NCI-H1105 (cell line): ENCODE data around the gene FNTB.
"Not testable (repeated sequence)": the region's sequence is repeated elsewhere in the genome, so short reads cannot be mapped to it uniquely, and the experiment has no call there.

ENCODE experiments used
- DNase-seq: peaks from one replicate; lab custom pipeline; 2025; lab: John Stamatoyannopoulos, UW

FNTB gene

DNA sequence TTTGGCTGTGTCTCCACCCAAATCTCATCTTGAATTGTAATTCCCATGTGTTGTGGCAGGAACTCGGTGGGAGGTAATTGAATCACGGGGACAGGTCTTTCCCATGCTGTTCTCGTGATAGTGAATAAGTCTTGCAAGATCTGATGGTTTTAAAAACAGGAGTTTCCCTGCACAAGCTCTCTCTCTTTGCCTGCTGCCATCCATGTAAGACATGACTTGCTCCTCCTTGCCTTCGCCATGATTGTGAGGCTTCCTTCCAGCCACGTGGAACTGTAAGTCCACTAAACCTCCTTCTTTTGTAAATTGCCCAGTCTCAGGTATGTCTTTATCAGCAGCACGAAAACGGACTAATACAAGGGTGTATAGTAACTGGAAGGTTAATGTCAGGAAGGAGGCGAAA, 101.1 kb downstream of the FNTB start:
- not testable (repeated sequence) for DNase-seq

GRCh38 chr14:65092349-65092748, 105.7 kb downstream of the FNTB start:
- DNase-seq = no peak

- DNase-seq = peak; percentile 48
Measured at GRCh38 chr14:65095633-65096205, 109.0 kb downstream of the FNTB start.

DNA sequence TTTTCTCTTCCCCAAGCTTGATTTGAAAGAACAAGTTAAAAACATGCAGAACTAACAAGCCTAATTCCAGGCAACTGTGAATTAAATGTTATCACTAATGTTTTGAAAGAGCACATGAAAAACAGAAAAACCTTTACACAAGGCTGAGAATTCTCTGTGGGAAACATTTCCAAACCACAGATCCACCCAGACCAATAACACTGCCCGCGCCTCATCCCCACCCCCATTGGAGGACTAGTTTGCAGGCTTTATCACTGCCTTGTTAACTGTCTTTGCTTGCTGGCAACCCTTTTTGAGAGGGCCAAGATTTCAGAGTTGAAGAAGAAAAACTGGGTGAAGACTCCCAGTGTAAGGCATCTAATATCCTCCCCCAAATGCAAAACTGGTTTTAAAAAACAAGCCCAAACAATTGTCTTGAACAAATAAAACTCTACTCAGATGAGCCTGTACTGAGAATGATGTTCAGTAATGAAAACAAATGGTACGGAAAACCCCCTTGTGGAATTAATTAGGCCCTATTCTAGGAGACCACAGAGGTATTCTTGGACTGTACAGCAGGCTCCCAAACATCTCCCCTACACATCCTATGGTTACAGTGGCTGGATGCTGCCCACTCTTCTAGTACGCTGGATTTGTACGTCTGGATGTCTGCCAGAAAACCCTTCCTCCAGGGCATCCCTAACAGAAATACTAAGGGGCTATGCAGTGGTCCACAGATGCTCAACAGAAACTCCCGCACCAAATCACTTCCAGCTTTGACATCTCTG, 109.8 kb downstream of the FNTB start:
- no peak for DNase-seq

- no peak for DNase-seq
Measured at GRCh38 chr14:65098586-65098985, 111.9 kb downstream of the FNTB start.

DNA sequence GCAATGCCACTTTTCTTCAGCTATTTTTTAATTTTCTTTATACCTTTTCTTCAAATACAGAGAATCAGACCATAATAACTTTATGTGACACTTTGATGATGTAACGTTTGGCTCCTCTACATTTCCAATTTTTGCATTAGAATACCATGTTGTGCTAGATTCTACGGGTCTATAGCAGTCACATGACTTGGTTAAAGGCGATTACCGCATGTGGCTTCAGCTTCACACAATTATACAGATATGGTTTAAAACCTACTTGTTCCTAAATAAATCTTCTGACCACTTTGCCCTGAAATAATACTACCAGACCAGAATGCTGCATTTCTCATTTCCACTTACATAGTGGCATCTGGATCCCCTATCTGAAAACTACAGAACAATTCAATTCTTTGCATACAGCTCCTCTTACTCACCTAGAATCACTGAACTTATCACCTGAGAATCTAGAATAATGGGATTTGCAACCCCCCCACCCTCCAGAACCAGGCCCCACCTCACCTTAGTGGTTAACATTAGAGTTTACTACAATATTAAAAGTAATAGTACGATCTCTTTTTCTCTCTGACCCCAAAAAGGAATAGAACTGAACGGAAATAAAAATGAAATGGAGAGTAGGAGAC, 114.3 kb downstream of the FNTB start:
- DNase-seq = no peak

GRCh38 chr14:65101631-65102440, 115.1 kb downstream of the FNTB start:
- no peak for DNase-seq

- DNase-seq = peak; percentile 99
Measured at GRCh38 chr14:65102441-65103149, 115.9 kb downstream of the FNTB start, which contains the start of gene MAX. Gene MAX, minus strand, starts transcription at chr14:65102517. Its CDS starts 178 bp downstream, at chr14:65102339.

DNA sequence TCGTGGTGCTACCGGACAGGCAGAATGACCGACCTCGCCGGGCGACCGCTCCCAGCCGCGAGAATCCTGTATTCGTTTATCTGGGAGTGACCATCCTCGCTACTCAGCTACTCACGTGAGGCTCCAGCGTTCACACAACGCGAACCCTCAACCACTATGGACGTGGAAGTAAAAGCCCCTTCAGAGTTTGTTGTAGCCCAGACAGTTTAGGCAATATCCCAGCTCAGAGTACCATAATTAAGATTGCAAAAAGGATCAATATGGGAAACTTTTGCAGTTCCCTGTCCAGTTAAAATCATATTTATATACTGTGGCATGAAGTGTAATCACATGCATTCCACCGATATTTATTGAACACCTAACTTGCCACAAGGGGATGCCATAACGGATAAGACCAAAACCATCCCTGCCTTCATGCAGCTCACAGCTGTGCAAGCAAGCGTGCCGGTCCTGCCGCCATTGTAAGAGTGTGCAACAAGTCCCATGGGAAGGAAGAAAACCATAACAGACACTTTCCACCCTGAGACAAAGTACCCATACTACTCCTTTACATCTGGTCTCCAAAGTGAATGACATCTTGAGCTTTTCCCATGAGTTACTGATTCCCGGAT, 116.6 kb downstream of the FNTB start:
- no peak for DNase-seq

DNA sequence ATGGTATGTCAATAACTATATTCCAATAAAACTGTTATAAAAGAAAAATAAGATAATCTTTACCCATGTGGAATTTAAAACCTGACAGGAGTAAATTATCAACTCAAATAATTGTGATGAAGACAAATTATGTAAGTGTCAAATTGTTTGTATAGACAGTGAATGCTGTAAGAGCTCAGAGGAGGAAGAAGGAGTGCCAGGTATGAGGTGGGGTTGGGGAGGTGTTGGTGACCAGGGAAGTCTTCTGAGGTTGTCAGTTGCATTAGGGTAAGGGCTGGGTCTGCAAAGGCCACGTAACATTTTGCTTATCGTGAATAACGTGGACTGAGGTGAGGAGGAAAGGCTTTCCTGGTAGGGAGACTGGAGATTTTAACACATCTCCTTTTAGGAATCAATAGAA, 118.1 kb downstream of the FNTB start:
- no peak for DNase-seq

DNA sequence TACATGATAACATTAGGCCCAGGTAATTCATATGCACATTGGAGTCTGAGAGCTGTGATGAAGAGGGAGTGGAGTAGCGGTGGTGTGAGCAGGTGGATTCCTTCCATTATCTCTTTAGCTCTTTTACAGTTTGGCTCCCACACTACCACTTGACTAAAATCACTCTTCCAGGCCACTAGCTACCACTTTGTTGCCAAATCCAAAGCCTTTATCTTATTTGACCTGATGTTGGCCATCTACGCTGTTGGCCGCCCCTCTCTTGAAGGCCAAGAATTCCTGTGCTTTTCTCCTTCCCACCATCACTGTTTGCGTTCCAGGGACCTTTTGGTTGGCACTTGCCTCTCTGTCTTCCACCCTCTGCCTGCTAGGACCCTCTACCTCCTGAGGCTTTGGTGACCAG, 119.6 kb downstream of the FNTB start:
- DNase-seq = no peak

DNA sequence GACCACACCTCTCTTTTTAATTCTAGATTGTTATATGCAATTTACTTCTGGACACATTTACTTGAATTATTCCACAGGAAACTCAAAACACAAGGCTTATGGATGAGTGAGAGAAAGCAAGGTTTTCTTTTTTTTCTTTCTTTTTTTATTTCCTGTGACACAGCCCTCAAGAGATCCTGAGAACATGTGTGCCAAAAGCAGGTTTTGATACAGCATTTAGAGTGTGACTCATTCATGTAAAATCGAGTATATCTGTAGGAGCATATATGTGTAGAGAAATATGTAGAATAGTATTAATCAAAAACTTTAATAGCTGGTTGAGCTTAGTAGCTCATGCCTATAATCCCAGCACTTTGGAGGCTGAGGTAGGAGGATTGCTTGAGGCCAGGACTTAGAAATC, 120.0 kb downstream of the FNTB start:
- no peak for DNase-seq

GRCh38 chr14:65107200-65107599, 120.5 kb downstream of the FNTB start:
- no peak for DNase-seq

GRCh38 chr14:65109357-65109756, 122.7 kb downstream of the FNTB start:
- no peak for DNase-seq

DNA sequence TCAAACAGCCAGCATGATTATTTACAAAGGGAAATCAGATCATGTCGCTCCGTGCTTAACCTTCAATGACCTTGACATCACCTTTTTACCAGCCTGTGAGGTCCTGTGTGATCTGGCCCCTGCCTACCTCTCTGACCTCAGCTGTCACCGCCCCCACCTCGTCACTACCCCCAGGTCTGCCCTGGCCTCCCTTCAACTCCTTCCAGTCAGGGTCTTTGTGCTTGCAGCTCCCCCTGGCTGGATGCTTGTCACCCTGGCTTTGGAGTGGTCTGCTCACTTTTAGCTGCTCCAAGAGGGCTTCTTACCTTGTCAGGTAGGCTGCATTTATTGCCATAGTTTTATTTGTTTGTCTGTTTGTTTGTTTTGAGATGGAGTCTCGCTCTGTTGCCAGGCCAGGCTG, 123.8 kb downstream of the FNTB start:
- DNase-seq = no peak
